NCI-H187 (cell line): ENCODE results near the gene ARAP1.
"Not testable (repeated sequence)": the region's sequence is repeated elsewhere in the genome, so short reads cannot be mapped to it uniquely, and the experiment has no call there.

Experiments
- DNase-seq, 2 experiments: peaks; one replicate each; lab custom pipeline; 2025; lab: John Stamatoyannopoulos, UW

ARAP1 gene

DNA sequence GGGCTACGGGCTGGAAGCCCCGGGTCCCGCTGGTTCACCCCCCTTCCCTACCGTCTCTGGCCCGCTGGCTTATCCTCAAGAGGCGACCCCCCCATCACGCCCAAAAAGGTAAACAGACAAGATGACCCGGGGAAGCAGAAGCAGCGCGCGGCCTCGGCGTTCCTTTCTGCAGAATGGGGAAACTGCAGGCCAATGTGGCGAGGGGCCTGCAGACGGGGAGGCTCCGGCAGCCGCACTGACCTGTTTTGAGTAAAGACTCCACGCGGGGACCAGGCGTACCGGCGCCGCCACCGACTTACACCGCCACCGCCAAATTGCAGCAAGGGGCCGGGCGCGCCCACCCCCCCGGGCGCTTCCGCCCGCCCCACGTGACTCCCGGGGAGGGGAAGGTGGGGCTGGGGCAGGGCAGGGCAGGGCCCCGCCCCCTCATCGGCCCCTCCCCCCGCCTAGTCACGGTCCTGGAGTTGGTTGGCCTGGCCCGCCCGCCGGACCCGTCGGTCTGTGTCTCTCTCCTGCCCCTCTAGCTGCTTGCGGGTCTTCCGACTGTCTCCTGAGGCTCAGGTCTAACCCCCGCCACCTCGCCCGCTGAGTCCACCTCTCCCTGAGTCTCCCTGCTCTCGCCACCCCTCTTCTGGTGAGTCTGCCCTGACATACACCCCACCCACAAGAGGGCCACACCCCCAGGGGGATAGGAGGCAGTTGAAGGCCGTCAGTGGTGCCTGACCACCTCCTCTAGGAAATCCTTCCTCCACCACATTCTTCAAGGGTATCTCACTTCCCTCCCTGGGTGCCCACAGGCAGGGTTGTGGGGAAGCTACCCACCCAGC, at the start of gene ARAP1:
TSS of gene ARAP1 (minus strand) at position 321 of the 827 bp plus-strand sequence. CDS start 25,280 bp downstream, outside the sequence.
- DNase-seq = peak; percentile 31 to 51

DNA sequence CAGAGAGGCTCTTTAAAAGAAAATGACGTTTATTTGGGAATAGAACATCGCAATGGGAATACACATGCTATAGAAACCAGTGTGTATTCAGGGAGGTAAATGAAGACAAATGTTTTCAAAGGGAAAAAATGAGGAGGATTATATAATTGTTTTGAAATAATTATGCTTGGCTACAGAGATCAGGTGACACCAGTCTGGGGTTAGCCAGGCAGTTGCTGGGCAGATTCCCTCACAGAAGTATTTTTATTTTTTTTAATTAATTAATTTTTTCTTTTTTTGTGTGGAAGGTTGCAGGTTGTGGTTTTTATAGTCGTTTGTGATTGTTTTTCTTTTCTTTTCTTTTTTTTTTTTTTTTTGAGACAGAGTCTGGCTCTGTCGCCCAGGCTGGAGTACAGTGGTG, 47.2 kb upstream of the ARAP1 start:
- no peak for DNase-seq

DNA sequence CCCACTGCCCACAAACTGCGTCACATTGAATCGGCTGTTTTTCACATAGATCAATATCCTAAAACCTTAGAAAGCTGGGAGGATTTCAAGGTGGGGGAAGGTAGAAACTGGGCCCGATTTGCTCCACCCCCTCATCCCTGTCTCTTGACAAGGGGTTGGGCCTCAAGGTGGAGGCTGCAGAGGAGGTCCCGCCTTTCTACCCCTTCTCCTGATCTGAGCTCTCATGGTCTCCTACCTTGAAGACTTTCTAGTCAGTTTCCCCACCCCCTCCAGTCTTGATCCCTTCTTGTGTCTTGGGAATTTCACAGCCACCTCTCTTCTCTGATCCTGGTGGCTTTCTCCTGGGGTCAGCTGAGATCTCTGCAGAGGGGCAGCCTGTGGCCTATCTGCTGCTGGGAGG, 46.2 kb upstream of the ARAP1 start:
- no peak for DNase-seq

DNA sequence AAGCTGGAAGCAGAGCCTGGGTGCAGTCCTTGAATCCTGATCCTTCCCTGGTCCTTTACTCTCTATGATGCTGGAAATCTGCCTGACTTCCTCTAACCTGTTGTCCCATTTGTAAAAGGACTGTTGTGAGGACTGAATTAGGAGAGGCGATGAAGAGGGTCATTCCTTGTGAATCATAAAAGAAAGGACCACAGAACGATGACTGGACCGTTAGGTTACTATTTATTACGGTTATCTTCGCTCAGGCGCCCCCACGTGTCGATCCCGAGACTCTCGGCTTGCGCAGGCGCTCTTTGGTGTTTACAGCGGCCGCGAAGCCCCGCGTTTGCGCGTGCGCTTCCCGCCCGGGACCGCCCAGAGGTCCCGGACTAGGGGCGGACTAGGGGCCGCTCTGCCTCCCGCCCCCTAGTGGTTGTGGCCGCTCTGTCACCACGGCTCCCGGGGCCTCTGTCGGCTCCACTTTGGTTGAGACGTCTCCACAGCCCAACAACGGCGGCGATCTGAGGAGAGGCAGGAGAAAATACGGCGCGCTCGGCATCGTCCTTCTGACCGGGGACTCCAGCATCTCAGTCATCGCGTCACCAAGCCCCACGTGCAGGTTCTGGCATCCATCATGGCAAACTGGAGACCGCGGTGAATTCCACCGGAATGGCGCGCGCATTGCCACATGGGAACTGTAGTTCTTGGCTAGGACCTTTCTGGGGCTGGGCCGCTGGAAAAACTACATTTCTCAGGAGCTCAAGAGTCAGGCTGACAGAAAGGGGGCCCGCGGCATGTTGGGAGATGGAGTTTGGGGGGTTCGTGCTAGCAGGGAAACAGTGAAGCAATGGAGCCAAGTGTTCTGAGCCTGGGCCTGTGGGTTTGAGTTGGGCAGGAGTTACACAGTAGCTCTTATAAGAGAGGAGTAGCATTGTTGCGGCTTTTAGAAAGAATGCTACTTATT, 41.5 kb upstream of the ARAP1 start, which contains the start of gene STARD10:
TSS of gene STARD10 (minus strand) at position 623 of the 943 bp plus-strand sequence. CDS start 12,866 bp downstream, outside the sequence.
- DNase-seq = peak; percentile 91 to 93

DNA sequence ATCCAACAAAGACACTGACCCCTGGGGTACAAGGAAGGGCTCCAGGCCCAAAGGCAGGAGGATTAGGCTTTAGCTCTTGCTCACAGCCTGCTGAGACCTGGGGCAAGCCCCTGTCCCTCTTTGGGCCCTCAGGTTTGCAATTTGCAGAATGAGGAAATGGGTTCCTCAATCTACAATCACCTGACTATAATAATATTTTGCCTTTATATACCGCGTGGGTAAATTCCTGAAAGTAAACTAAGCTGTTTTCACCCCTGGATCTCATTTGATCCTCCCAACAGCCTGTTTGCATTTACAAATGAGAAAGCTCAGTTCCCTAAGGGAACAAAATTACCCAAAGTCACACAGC, 40.8 kb upstream of the ARAP1 start:
- DNase-seq = no peak

DNA sequence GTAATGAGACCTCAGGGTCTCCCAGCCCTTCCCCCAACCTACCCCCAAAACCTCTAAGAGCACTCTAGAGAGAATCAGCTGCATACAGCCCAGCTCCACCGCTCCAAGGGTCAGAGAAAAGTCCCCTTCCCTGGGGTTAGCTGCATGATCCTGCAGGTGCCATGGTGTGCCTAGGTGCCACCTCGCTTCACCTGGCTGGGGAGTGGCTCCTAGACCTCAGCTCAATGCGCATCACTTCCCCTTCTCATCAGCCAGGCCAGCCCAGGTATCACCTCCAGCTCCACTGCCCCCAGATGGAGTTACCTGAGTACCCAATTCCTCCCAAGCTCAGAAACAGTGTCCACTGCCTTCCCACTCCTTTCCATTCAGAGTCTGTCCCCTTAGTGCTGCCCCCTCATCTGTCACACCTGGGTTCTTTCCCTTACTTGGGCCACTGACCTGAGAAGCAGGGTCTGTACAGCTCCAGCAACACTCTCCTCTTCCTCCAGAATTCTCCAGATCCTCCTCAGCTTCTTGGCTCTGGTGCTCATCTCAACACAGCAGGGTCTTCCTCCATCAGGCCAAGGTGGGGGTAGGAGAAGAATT, 40.3 kb upstream of the ARAP1 start:
- no peak for DNase-seq

DNA sequence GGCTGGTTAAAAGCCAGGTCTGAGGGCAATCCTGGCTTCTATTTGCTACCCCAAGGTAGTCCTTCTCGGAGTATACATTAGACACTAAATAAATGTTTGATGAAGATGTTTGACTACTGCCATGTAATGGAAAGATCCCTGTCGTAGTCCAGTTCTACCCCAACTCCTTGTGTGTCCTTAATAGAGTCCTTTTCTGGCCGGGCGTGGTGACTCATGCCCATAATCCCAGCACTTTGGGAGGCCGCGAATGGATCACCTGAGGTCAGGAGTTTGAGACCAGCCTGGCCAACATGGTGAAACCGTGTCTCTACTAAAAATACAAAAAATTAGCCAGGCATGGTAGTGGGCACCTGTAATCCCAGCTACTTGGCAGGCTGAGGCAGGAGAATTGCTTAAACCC, 39.0 kb upstream of the ARAP1 start:
- not testable (repeated sequence) for DNase-seq

DNA sequence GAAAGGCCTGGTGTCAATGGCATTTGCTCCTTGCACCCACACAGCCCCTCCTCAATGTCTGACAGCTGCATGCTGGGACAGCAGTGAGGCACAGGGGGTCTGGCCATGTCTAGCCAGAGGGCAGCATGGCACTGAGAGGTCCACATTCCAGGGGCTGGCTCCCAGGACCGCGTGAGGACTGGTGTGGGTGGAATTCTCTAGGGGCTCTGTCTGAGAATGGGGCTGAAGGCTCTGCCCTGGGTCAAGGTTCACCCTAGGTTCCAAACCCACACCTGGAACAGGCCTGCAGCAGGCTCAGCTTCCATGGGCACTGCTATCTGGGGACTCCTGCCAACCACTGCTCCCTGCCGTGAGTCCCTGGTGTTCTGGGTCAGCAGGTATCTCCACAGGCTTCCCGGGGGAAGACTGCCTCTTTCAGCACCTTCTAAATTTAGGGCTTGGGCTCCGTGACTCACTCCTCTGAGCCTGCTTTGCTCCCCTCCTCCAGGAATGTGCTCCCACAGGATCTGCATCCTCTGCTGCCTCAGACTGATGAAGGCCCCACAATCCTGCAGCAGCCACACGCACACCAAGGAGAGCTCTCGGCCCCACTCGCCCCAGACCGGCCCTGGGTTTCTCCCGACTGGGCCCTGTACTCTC, 37.4 kb upstream of the ARAP1 start:
- DNase-seq = no peak

DNA sequence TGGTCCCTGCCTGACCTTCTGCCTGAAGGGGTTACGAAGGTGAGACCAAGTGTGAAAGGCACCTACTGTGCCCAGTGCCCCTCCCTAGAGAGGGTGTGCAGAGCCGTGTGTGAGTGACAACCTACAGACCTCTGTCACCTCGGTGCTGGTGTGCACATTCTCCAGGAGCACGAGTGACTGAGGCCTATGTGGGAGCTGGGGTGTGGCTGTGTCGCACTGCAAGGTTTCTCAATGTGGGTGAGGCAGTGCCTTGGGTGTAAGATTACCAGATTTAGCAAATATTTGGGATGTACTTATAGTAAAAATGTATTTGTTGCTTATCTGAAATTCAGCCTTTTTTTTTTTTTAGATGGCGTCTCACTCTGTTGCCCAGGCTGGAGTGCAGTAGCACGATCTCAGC, 36.0 kb upstream of the ARAP1 start:
- DNase-seq = no peak

DNA sequence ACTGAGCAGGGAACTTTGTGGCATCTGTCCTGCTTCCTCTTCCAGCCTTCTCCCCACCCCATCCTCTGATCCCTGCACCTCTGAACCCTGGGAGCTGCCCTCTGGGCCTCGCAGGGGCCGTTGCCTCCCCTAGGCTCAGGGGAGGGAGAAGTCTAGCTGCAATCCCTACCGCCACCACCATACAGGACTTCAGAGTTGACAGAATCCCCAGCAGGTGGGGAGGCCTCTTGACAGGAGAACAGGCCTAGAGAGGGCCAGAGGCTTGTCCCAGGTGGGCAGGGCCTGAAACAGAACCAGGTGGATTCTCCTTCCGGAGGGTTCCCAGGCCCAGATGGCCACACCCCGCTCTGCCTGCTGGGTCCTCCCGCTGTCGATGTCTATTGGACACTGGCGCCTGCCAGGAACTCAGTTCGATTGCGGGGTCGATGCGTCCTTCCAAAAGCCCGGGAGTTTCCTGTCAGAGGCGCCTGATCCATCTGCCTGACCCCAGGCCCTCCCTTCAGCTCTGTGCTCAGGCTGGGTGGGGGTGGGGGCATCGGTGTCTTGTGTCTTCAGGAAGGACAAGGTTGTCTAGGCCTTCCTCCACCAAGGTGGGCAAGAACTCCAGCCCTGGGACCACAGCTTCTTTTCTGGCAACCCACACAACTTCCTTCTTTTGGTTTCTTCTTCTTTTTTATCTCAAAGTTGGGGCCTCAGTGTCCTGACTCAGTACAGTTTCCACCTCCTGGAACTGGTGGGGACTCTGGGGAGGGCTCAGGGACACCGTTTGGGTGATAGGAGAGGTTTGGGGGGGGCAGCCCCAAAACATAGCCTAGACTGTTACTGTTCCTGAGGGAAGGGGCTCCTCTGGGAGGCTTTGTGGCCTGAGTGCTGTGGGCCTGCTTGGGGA, 35.3 kb upstream of the ARAP1 start:
- DNase-seq = peak; percentile 78 to 89

DNA sequence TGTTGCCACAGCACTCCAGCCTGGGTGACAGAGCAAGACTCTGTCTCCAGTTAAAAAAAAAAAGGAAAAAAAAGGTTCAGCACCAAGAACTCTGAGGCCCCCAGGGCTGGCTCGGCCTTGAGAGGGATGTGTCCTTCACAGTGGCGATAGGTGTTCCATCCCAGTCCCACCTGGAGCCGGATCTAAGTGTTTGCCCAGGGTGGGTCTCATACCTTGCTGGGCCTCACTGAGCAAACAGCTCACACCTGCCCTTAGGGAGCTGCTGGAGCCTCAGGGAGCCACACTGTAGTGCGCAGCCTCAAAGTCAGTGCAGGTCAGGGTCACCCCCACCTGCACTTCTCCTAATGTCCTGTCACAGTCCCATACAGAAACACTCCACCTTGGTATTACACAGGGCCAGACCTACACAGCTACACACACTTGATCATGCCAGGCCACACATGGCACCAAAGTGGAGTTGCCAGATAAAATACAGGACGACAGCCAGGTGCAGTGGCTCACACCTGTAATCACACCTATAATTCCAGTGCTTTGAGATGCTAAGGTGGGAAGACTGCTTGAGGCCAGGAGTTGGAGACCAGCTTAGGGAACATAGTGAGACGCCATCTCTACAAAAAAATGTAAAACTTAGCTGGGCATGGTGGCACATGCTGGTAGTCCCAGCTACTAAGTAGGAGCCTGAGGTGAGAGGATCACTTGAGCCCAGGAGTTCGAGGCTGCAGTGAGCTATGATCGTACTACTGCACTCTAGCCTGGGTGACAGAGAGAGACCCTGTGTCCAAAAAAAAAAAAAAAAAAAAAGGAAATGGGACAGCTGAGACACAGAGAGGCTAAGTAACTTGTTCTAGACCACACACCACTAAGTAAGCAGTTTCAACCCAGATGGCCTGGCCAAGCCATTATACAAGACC, 34.4 kb upstream of the ARAP1 start:
- DNase-seq = peak; percentile 27 to 77

DNA sequence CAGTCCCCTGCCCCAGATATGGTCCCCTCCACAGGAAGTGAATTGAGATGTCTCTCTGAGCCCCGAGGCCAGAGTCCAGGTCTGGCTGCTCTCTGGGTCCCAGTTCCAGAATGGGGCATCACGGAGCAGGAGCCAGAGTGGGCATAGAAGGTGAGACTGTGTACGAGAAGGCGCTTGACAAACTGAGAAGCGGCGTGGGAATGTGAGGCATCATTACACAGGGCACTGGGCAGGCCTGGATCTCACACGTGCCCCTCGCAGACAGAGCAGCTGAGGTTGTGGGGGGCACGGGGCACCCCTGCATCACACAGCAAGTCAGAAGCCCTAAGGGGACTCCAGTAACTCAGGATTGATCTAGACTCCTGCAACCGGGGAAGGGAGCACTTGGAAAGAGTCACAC, 32.5 kb upstream of the ARAP1 start:
- no peak for DNase-seq

DNA sequence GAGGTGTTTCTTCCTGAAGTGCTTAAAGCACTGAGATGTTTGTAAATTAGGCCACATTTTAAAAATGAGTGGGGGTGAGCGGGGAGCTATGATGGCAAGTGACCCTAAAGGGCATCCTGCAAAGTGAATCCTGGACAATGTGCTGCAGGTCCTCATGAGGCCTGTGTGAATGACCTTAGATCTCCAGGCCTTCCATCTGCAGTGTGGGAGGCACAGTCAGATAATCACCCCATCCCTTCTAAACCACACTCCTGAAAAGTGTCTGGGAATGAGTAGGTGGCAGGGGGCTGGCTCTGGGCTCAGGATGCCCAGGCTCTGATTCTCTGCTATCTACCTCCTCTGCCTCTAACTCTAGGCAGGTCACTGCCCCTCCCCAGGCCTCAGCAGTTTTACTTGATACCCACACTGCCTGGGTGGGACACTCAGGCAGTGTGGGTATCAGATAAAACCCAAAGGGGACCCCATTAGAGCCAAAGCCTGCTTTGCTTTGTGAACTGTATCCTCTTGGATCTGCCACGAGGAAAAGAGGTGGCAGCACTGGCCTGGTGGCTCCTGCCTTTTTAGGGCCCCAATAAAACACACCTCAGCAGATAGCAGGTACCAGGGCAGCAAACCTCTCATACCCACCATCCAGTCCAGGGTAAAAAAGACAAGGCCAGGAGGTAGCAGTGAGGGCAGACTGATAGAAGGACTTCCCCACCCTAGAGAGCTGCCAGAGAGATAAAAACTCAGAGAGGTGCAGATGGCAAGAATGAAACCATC, 31.1 kb upstream of the ARAP1 start:
- no peak for DNase-seq

DNA sequence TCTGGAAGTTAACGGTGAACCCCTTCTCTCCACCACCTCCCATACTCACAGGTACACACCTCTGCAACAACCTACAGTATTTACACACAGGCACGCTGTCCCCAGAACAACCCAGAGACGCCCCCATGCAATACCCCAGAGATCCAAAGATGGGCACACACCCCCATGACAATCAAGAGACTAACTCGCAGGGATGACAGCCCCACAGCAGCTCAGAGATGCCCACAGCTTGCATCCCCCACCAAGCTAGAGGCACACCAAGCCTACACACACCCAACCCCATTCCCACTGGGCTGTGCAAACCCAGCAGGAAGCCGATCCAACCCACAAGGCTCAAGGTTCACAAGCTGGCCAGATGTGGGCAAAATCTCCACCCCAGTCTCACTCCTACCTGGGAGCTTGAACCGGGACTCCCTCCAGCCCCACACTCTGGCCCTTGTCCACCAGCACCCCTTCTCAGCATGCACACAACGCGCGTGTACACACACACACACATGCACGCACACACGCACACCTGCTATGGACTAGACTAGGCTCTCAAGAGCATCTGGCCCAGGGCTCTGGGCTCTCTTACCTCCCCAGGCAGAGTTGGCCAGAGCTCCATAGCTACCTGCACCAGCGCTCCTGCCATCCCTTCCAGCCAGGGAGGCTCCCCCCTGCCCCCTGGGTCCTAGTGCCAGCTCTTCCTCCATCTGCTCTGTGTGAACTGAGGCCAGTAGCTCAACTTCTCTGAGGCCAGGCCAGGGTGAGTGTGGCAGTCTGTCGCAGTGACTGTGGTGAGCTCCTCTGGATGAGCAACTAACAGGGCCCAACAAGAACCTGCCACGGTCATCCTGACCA, 30.1 kb upstream of the ARAP1 start:
- peak; percentile 40 to 63 for DNase-seq

DNA sequence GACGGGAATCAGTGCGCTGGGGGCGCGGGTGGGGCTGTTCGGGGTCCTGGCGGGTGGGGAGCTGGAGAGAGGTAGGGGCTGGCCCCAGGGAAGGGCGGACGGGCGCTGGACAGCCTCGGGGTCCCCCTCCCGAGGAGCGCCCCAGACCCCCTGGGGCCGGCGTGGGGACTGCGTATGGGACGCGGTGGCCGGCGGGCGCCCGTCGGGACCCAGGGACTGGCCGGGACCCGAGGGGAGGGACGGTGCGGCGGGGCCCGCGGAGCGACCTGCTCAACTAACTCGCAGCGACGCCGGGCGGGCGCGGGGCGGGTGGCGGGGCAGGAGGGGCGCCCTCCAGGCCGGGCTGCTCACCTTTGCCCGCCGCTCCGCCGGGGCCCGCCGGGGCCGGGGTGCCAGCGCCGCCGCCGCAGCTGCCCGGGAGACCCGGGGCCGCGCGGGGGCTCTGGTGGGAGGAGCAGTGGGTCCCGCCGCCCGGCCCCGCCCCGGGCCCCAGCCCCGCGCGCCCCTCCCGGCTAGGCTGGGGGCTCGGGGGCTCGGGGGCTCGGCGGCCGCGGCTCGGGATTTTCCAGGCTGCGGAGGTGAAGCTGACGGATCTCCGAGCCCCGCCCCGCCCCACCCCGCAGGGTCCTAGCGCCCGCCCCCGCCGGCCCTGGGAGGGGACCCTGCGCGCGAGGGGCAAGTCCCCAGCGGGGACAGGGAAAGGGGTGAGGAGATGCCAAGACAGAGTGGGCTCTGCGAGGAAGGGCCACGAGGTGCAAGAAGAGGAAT, 29.3 kb upstream of the ARAP1 start:
- peak in 1 of 2 experiments; percentile 39 for DNase-seq

DNA sequence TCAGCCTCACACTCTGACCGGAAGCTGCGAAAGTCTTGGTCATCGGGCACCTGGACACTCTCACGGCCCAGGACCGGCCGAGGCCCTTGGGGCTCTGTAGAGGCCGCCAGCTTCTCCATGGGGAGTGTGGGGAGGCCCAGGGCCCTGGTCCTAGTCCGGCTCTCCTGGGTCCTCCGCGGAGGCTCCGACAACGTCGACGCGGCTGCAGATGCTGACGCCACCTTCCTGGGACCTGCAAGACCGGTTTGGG, 28.8 kb upstream of the ARAP1 start:
- DNase-seq = no peak

DNA sequence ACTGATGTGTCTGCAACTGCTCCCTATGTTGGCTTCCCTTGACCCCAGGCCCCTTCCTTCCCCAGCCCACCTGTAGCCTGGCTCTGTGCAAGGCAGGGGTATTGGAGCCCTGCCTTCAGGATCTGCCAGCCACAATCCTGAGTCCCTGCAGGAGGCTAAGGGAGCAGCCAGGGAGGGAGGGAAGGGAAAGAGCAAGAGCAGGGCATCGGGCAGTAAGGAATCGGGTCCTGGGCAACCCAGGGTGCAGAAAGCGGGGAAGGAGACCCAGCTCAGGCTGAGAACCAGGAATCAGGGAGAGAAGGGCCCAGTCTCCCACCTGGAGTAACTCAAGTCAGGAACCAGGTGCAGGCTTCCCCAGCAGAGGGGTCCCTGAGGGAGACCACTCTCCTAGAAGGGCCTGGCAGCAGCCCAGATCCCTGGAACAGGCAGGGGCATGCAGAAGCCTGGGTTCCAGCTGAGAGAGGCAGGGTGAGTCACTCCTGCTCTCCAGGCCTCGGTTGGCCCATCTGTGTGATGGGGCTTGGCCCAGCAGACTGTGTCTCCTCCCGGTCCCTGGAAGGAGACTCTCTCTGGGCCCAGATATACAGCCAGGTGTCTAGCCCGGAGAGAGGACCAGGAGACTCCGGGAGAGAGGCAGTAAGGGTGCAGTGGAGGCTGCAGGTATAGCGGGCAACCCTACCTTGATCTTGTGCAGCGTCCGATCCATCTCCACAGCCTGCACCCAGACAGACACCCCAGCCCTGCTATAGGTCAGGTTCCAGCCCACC, 28.3 kb upstream of the ARAP1 start:
- no peak for DNase-seq
